Head of caudate nucleus (tissue), 42 donors: ENCODE results near the gene TYRP1.

Experiments used
- DNase-seq, 42 donors: peaks; one replicate each; pipeline versions ENCODE4 v3.0.0 to v3.0.0-alpha.2; 2020 to 2021; ENCODE audit warnings: mixed read lengths in 7 of 42
- intact Hi-C: fragments of 100-400 bp; cut with DNase I; formaldehyde crosslinking; loops from one replicate; pipeline ENCODE4 v1.15.0; 2022

Gene TYRP1

GRCh38 chr9:12723409-12724028 lies 30.3 kb downstream of the TYRP1 start:
- DNase-seq: no peak
- intact Hi-C loops: loop anchor here (5.0 kb wide), 2 partner anchors 164 to 364 kb away; no protein-coding TSS in a partner anchor

GRCh38 chr9:12726795-12727194 lies 33.6 kb downstream of the TYRP1 start:
- intact Hi-C loops: no loop called here
- DNase-seq: no peak

GRCh38 chr9:12730198-12730597 lies 37.0 kb downstream of the TYRP1 start:
- no peak for DNase-seq
- intact Hi-C loops: no loop called here

GRCh38 chr9:12730927-12731326 lies 37.7 kb downstream of the TYRP1 start:
- DNase-seq: no peak
- intact Hi-C loops: no loop called here

- intact Hi-C loops: no loop called here
- no peak for DNase-seq
These were observed 39.8 kb downstream of the TYRP1 start for GRCh38 chr9:12732971-12733370.

- intact Hi-C loops: no loop called here
- DNase-seq: no peak
These were observed 42.5 kb downstream of the TYRP1 start for GRCh38 chr9:12735665-12736064.

- intact Hi-C loops: no loop called here
- no peak for DNase-seq
These were observed 44.7 kb downstream of the TYRP1 start for GRCh38 chr9:12737871-12738270.

GRCh38 chr9:12739014-12739652 lies 45.9 kb downstream of the TYRP1 start:
- no peak for DNase-seq
- intact Hi-C loops: no loop called here

GRCh38 chr9:12740845-12741244 lies 47.7 kb downstream of the TYRP1 start:
- DNase-seq: peak in 13 of 42 donors; percentile 8 to 63 (median 16)
- intact Hi-C loops: no loop called here

- DNase-seq: no peak
- intact Hi-C loops: no loop called here
These were observed 54.8 kb downstream of the TYRP1 start for GRCh38 chr9:12748016-12748415.

GRCh38 chr9:12748954-12749353 lies 55.8 kb downstream of the TYRP1 start:
- no peak for DNase-seq
- intact Hi-C loops: no loop called here

- intact Hi-C loops: no loop called here
- no peak for DNase-seq
These were observed 60.7 kb downstream of the TYRP1 start for GRCh38 chr9:12753931-12754330.

- DNase-seq: peak in 1 of 42 donors; percentile 43
- intact Hi-C loops: no loop called here
These were observed 66.6 kb downstream of the TYRP1 start for GRCh38 chr9:12759761-12760160.
